HCT116 (cell line): ENCODE measurements around the gene ITGB6.

Experiments
- CTCF ChIP-seq, 3 experiments: fragments of 200-600 bp in 1 of 3; sonication (generic) in 1 of 3; IDR thresholded peaks in 2 of 3; conservative IDR thresholded peaks in 1 of 3; 2 replicates each; pipeline ENCODE4 v1.5.1; 2012 to 2017; ENCODE audit warnings: low read depth in 2 of 3, low read length in 2 of 3, antibody characterized with exemption in 1 of 3, borderline replicate concordance in 1 of 3, control low read depth in 1 of 3, mild to moderate bottlenecking in 1 of 3, mixed read lengths in 1 of 3, mixed run types in 1 of 3, moderate library complexity in 1 of 3; ENCODE audit not compliant: insufficient read depth in 1 of 3
- EZH2 ChIP-seq: fragments of 200-600 bp; sonication (generic); IDR thresholded peaks from 2 replicates; pipeline ENCODE4 v1.6.1; 2017; ENCODE audit warnings: antibody characterized with exemption, mixed run types
- EZH2phosphoT487 ChIP-seq: fragments of 200-600 bp; IDR thresholded peaks from 2 replicates; pipeline ENCODE4 v1.6.1; 2018; ENCODE audit warnings: antibody characterized with exemption, borderline replicate concordance
- FOSL1 ChIP-seq: IDR thresholded peaks from 2 replicates; pipeline ENCODE4 v1.6.1; 2012; ENCODE audit warnings: low read depth
- MAX ChIP-seq: IDR thresholded peaks from 2 replicates; pipeline ENCODE4 v1.6.1; 2012
- POLR2A ChIP-seq: IDR thresholded peaks from 2 replicates; pipeline ENCODE4 v1.7.0; 2011; ENCODE audit warnings: borderline replicate concordance; ENCODE audit not compliant: insufficient read depth, insufficient read length; ENCODE audit errors: extremely low read depth
- POLR2AphosphoS5 ChIP-seq: IDR thresholded peaks from 2 replicates; pipeline ENCODE4 v1.6.1; 2011; ENCODE audit warnings: mild to moderate bottlenecking, low read depth, low read length, moderate library complexity
- RAD21 ChIP-seq: IDR thresholded peaks from 2 replicates; pipeline ENCODE4 v1.6.1; 2012; ENCODE audit warnings: low read depth, mild to moderate bottlenecking
- SRF ChIP-seq: IDR thresholded peaks from 2 replicates; pipeline ENCODE4 v1.6.1; 2012; ENCODE audit warnings: low read depth
- TCF7L2 ChIP-seq: IDR thresholded peaks from 2 replicates; pipeline ENCODE4 v1.7.0; 2011; ENCODE audit warnings: borderline replicate concordance, inconsistent platforms; ENCODE audit not compliant: insufficient read depth, insufficient read length; ENCODE audit errors: extremely low read depth
- ZNF274 ChIP-seq: fragments of 200-500 bp; sonication (Bioruptor generic); IDR thresholded peaks from 2 replicates; pipeline ENCODE4 v1.6.1; 2014; ENCODE audit warnings: mild to moderate bottlenecking, low read depth, low read length, inconsistent platforms

GRCh38 chr2:160055726-160056108, 144.4 kb downstream of the ITGB6 start:
- TF ChIP-seq CTCF (IDR thresholded peaks at IDR 0.05 in 2 of 3, conservative IDR thresholded peaks at IDR 0.05 in 1 of 3; ENCODE audit: borderline replicate concordance in 1 of 3, insufficient read depth in 1 of 3, low read depth in 2 of 3, low read length in 2 of 3) (no peak), FOSL1 (no peak), EZH2phosphoT487 (no peak), MAX (no peak), EZH2 (no peak), RAD21 (no peak), TCF7L2 (no peak), SRF (no peak), ZNF274 (no peak), POLR2AphosphoS5 (no peak), POLR2A (no peak)
